Ovary (tissue), 9 donors: ENCODE measurements around the gene CCDC144A. TPM values are rescaled to one million over a fixed set of nuclear protein-coding genes. Genes with fewer than 3 reads are reported as not detected.
"Not testable (repeated sequence)": the region's sequence is repeated elsewhere in the genome, so short reads cannot be mapped to it uniquely, and the experiment has no call there.

ENCODE experiments used
- DNase-seq, 5 donors: peaks; one replicate each; pipeline ENCODE4 v3.0.0-alpha.2; 2019 to 2020
- H3K27ac ChIP-seq, 2 donors: fragments of 200-600 bp; one replicate each; pipeline versions ENCODE4 v1.5.1 to v1.8.0; 2019 to 2022
- H3K27me3 ChIP-seq: fragments of 200-600 bp; one replicate; pipeline ENCODE4 v1.8.0; 2022
- H3K36me3 ChIP-seq: fragments of 200-600 bp; sonication (generic); one replicate; pipeline ENCODE4 v1.5.1; 2019
- H3K4me1 ChIP-seq: one replicate; pipeline ENCODE4 v1.8.1; 2013; ENCODE audit warnings: mild to moderate bottlenecking, moderate library complexity; ENCODE audit not compliant: insufficient read depth
- H3K4me3 ChIP-seq: fragments of 200-600 bp; sonication (generic); one replicate; pipeline ENCODE4 v1.5.1; 2017
- H3K9me3 ChIP-seq, 2 donors: fragments of 200-600 bp in 1 of 2; sonication (generic) in 1 of 2; one replicate each; pipeline versions ENCODE4 v1.5.1 to v1.8.1; 2013 to 2019; ENCODE audit warnings: mild to moderate bottlenecking in 1 of 2, moderate library complexity in 1 of 2
- EP300 ChIP-seq: sonication (generic); formaldehyde crosslinking; IDR thresholded peaks from one replicate; pipeline ENCODE4 v1.6.1; 2017; ENCODE audit warnings: antibody characterized with exemption
- POLR2A ChIP-seq: fragments of 450-650 bp; IDR thresholded peaks from one replicate; pipeline ENCODE4 v1.6.1; 2017; ENCODE audit warnings: antibody characterized with exemption, mild to moderate bottlenecking, moderate library complexity
- WGBS, 3 donors: extraction: QIAGEN DNeasy Blood & Tissue Kit in 1 of 3; methylation state at CpG; one replicate each; pipeline versions ENCODE4 v1.1.5 to v1.1.7; 2013 to 2017; 5-methylcytosine and 5-hydroxymethylcytosine counted together
- intact Hi-C, 4 donors: fragments of 100-400 bp; cut with DNase I; formaldehyde crosslinking; loops; one replicate each; pipeline versions ENCODE4 v1.11.0 to v1.15.1; 2022 to 2023
- polyA plus RNA-seq, 2 donors: library from polyadenylated mRNA; stranded (reverse); fragments of 200-250 nt in 1 of 2; fragments of 350-450 nt in 1 of 2; fragmentation: Illumina TruSeq in 1 of 2; extraction: RNeasy Lipid Tissue Mini Kit (QIAGEN cat#74804) in 1 of 2; gene quantifications; one replicate each; pipeline ENCODE4 v1.2.3, GENCODE V29; 2013 to 2014
- total RNA-seq, 7 donors: library from RNA; depleted of rRNA in 2 of 7; stranded (reverse); fragments of >200 nt in 2 of 7; fragmentation: NEBNext Ultra II Directional in 3 of 7; extraction: Animal tissue kit (Norgen Biotek cat#: 25700) in 3 of 7; gene quantifications; one replicate each; pipeline versions ENCODE4 v1.1.0 to v1.2.4, GENCODE V29; 2016 to 2023
- TF ChIP-seq, protein P1 (sequence below), 3 donors: fragments of 450-650 bp in 2 of 3; fragments of 200-600 bp in 1 of 3; IDR thresholded peaks; one replicate each; pipeline versions ENCODE4 v1.5.1 to v1.8.0; 2016 to 2022; ENCODE audit warnings: antibody characterized with exemption in 3 of 3, mild to moderate bottlenecking in 1 of 3
- donor health status: DM: no; HTN: no; CAD: no; lungs with moderate emphysema.
- donor health status: DM: no; HTN: no; CAD: no.
- donor health status: Bipolar disorder and iron deficiency.
- donor health status: DM: yes; HTN: yes; CAD: no.
- donor health status: DM: no; HTN: no; CAD: no.
- donor health status: DM: yes; HTN: yes; CAD: no.

Gene CCDC144A
- total and polyA plus RNA-seq, 9 donors = 0.28 to 13.8 (median 1.2) TPM

DNA sequence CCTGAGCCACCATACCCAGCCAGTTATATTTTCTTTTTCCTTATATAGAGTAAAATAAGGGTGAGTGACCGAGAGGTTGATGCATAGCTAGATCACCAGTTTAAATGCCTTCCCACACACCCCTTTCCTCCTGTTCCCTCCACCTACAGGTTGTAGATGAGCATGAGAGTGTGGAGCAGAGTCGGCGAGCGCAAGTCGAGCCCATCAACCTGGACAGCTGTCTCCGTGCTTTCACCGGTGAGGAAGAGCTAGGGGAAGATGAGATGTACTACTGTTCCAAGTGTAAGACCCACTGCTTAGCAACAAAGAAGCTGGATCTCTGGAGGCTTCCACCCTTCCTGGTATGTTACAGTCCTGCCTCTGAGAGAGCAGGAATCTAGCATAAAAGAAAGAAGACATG, 105.9 kb downstream of the CCDC144A start:
- H3K36me3 ChIP-seq, H3K4me3 ChIP-seq, H3K9me3 ChIP-seq, intact Hi-C loops, H3K4me1 ChIP-seq, H3K27ac ChIP-seq, DNase-seq, H3K27me3 ChIP-seq: not testable (repeated sequence)
- WGBS, 3 donors = 82 to 86% (median 85%) methylated on average over 6 to 7 of the region's 7 CpGs

DNA sequence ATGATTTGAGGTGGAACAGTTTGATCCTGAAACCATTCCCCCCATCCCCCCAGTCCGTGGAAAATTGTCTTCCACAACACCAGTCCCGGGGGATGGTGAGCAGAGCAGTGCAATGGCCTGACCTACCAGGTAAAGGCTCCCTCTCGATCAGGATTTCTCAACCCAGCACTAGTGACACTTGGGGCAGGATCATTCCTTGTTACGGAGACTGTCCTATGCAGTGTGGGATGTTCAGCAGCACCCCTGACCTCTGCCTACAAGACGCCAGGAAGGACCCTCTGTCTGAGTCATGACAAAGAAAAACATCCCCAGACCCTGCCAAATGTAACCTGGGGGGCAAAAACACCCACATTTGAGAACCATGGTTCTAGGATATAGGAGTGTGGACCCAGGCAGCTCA, 114.8 kb downstream of the CCDC144A start:
- intact Hi-C loops, H3K27ac ChIP-seq, DNase-seq, H3K27me3 ChIP-seq, H3K4me1 ChIP-seq, H3K4me3 ChIP-seq, H3K9me3 ChIP-seq, H3K36me3 ChIP-seq: not testable (repeated sequence)
- WGBS, 3 donors = 56 to 67% (median 61%) methylated on average over 4 to 5 of the region's 5 CpGs

DNA sequence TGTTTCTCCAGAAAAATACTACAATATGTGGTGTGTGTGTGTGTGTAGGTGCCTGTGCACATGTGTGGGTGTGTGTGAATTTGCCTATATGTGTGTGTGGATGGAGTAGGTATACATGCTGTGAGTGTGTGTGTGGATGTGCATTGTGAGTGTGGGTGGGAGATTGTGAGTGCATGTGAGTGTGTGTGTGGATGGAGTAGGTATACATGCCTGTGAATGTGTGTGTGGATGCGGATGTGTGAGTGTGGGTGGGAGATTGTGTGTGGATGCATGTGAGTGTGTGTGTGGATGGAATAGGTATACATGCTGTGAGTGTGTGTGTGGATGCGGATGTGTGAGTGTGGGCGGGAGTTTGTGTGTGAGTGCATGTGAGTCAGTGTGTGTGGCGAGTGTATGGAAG, 116.6 kb downstream of the CCDC144A start:
- WGBS, 3 donors = 85 to 92% (median 91%) methylated on average over 4 of the region's 4 CpGs
- H3K4me3 ChIP-seq, H3K27ac ChIP-seq, DNase-seq, H3K27me3 ChIP-seq, H3K9me3 ChIP-seq, H3K4me1 ChIP-seq, intact Hi-C loops, H3K36me3 ChIP-seq: not testable (repeated sequence)

DNA sequence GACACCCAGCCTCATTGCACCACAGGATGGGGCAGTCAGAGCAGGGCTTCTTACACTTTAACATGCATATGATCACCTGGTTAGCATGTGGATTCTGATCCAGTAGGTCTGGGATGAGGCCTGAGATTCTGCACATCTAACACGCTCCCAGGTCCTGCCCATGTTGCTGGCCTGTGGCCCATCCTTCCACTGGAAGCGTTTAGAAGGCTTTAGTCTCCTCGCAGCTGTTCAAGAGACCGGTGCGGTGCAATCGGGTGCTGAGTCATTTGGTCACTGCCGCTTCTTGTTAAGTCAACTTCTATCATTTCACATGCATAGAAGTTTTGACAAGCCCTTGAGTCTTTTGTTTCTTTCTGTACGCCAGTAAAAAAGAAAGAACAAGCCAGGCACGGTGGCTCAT, 117.6 kb downstream of the CCDC144A start:
- H3K9me3 ChIP-seq, intact Hi-C loops, H3K27me3 ChIP-seq, DNase-seq, H3K36me3 ChIP-seq, H3K4me1 ChIP-seq, H3K27ac ChIP-seq, H3K4me3 ChIP-seq: not testable (repeated sequence)
- WGBS, 3 donors = 59 to 100% methylated on average over 1 to 7 of the region's 9 CpGs; no CpG with 5 or more reads in 1 of the 3 donors

DNA sequence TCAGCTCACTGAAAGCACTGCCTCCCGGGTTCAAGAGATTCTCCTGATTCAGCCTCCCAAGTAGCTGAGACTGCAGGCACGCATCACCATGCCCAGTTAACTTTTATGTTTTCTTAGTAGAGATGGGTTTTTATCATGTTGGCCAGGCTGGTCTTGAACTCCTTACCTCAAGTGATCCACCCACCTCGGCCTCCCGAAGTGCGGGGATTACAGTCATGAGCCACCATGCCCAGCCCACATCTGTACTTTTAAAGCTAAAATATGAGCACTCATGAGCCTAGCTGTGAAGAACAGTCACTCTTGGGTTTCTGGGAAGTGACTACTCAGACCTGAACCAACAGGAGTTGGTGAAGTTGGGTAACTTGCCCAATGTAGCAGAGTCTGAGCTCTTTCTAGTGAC, 120.2 kb downstream of the CCDC144A start:
- WGBS, 3 donors = 83 to 87% (median 85%) methylated on average over 2 to 5 of the region's 5 CpGs
- H3K27ac ChIP-seq, DNase-seq, intact Hi-C loops, H3K27me3 ChIP-seq, H3K4me1 ChIP-seq, H3K4me3 ChIP-seq, H3K9me3 ChIP-seq, H3K36me3 ChIP-seq: not testable (repeated sequence)

DNA sequence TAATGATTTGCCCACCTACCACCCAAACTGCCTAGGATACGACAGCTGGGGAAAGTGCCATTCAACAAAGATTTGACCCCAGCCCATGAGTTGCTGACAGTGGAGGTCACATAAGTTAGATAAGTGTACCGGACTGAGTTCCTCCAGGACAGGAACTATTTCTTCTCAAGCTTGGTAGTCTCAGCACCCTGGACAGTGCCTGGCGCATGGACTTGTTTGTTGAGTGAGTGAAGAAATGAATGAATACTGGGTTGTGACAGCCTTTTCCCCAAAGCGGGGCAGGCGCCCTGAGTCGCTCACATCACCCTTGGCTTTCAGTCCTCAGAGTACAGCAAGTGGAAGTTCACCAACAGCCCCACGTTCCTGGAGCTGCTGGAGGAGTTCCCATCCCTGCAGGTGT, 122.1 kb downstream of the CCDC144A start:
- not testable (repeated sequence) for H3K27ac ChIP-seq
- 20 to 40% (median 22%) methylated on average over 4 to 7 of the region's 7 CpGs for WGBS, 3 donors

DNA sequence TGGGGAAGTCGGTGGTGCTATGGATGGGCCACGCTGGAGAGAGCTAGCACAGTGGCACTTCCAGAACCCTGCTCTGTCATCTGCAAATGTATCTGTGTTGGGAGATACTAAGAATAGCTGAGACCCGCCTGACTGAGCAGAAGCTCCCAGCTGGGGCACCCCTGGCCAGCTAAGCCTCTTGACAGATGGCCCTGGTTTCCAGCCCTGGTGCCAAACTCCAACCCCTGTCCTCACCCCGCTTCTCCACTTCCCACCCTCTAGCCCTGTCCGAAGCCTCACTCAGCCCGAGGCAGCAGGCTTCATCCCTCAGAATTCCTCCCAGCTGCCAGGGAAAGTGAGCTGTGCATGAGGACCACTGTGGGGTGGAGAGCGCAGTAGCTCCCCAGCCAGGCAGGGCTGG, 124.4 kb downstream of the CCDC144A start:
- DNase-seq = no peak
- Histone ChIP-seq H3K27me3 (no peaks in the 10 kb centered on the region), H3K4me3 (no peak overlapping the region), H3K4me1 (no peaks in the 10 kb centered on the region), H3K27ac (no peak overlapping the region), H3K36me3 (no peaks in the 10 kb centered on the region), H3K9me3 (no peaks in the 10 kb centered on the region)
- TF ChIP-seq, protein P1, sequence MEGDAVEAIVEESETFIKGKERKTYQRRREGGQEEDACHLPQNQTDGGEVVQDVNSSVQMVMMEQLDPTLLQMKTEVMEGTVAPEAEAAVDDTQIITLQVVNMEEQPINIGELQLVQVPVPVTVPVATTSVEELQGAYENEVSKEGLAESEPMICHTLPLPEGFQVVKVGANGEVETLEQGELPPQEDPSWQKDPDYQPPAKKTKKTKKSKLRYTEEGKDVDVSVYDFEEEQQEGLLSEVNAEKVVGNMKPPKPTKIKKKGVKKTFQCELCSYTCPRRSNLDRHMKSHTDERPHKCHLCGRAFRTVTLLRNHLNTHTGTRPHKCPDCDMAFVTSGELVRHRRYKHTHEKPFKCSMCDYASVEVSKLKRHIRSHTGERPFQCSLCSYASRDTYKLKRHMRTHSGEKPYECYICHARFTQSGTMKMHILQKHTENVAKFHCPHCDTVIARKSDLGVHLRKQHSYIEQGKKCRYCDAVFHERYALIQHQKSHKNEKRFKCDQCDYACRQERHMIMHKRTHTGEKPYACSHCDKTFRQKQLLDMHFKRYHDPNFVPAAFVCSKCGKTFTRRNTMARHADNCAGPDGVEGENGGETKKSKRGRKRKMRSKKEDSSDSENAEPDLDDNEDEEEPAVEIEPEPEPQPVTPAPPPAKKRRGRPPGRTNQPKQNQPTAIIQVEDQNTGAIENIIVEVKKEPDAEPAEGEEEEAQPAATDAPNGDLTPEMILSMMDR (IDR thresholded peaks at IDR 0.05) = no peak
- TF ChIP-seq EP300 (no peak), POLR2A (no peak)
- 77 to 91% (median 85%) methylated on average over 5 to 7 of the region's 7 CpGs for WGBS, 3 donors
- intact Hi-C loops = no loop called here

More for the DNA sequence above, 122.1 kb downstream of the CCDC144A start:
- H3K9me3 ChIP-seq, intact Hi-C loops, DNase-seq, H3K4me1 ChIP-seq, H3K4me3 ChIP-seq, H3K36me3 ChIP-seq, H3K27me3 ChIP-seq: not testable (repeated sequence)

DNA sequence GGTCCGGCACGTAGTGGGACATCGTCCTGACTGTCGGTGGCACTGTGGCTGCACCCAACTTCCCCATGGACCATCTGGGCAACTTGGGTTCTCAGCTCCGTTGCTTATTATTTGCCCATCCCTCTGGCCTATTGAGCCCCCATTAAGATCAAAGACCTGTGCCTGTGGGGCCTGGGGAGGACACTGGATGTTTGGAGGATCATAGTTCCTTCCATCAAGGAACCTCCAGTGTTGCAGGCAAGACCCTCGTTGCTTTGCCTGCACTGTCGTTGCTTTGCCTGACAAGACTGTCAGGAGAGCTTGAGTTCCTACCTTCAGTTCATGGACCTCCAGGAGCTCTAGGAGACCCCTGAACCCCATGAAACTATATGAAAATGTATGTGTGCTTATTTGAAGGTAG, 127.2 kb downstream of the CCDC144A start:
- TF ChIP-seq POLR2A = no peak
- TF ChIP-seq, protein P1 (IDR thresholded peaks at IDR 0.05) = no peak
- TF ChIP-seq EP300 = no peak
- Histone ChIP-seq H3K4me1 (no peaks in the 10 kb centered on the region), H3K4me3 (no peak overlapping the region), H3K27ac (no peak overlapping the region), H3K27me3 (no peaks in the 10 kb centered on the region), H3K9me3 (no peaks in the 10 kb centered on the region), H3K36me3 (no peaks in the 10 kb centered on the region)
- intact Hi-C loops = no loop called here
- 78 to 88% (median 87%) methylated on average over 6 to 7 of the region's 7 CpGs for WGBS, 3 donors
- DNase-seq = no peak

DNA sequence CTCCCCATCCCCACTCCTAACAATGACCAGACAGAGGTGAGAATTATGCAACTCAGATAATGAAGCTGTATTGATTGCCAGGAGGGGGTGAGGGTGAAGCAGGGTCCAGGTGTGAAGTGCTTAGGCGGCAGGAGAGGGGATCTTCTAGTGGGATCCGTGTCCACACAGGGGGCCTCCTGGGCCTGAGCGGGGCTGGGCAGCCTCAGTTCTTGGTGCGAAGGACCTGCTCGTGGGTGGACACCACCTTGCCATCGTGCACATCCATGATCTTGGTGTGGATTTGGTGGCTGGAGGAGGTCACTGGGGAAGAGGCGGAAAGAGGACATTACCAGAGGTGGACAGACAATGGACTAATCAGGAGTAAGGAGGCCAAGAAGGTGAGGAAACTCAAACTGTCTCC, 127.9 kb downstream of the CCDC144A start:
- intact Hi-C loops, H3K9me3 ChIP-seq, DNase-seq, H3K27me3 ChIP-seq, H3K27ac ChIP-seq, H3K4me1 ChIP-seq, H3K4me3 ChIP-seq, H3K36me3 ChIP-seq: not testable (repeated sequence)
- WGBS, 3 donors = 82 to 93% (median 87%) methylated on average over 7 of the region's 7 CpGs
